GM13976 (cell line): Measurements from ENCODE around the gene GID8.

ENCODE experiments used
- DNase-seq: peaks from one replicate; pipeline ENCODE4 v3.0.0; 2012; ENCODE audit warnings: low spot score
- in situ Hi-C: fragments of 300-500 bp; cut with MboI; formaldehyde crosslinking; loops from one replicate; pipeline ENCODE4 v1.12.0; 2022; ENCODE audit warnings: low sequenced_read_pairs, mixed read lengths, inconsistent platforms; ENCODE audit not compliant: unreplicated experiment
- TF ChIP-seq, protein P1 (sequence below): IDR thresholded peaks from 2 replicates; pipeline ENCODE4 v1.5.1; 2012; ENCODE audit warnings: borderline replicate concordance, mild to moderate bottlenecking; ENCODE audit not compliant: insufficient read depth; ENCODE audit errors: extremely low read depth, missing control alignments, control extremely low read depth

The GID8 gene

DNA sequence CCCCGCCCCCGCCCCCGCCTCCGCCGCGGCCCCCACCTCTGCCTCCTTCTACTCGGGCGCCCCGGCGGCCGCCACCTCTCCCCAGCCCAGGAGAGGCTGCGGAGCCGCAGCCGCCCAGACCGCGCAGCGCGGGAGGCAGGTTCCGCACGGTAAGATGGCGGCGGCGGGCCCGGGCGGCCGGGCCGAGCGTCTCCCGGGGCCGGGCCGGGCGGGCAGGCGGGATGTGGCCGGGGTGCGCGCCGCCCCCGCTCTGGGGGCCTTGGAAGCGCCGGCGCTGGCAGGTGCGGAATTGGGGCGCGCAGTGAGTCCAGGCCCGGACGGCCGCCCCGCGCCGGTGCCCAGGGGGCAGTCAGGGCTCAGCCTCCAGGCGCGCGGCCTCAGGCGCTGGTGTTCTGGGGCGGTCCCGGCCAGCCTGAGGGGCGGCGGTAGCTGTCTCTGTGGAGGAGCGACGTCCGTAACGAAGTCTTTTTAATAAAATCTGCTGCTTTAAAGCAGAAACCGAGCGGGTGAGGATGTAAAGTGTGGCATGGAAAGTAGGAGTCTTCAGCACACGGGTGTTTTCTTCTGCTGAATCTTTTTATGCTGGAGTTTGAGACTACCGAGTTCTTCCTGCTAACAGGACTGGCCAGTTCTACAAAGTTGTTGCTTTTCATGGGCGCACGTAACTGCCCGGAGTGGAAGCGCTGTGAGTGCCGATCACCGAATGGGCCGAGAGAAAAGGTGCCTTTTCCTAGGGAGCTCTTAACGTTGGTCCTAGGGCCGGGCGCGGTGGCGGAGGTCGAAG is at the start of gene GID8:
Gene GID8 (plus strand): TSS at position 43 of the 784 bp plus-strand sequence. CDS start 3,356 bp downstream, outside the sequence.
- DNase-seq = peak; percentile 75
- in situ Hi-C loops = no loop called here
- TF ChIP-seq, protein P1, sequence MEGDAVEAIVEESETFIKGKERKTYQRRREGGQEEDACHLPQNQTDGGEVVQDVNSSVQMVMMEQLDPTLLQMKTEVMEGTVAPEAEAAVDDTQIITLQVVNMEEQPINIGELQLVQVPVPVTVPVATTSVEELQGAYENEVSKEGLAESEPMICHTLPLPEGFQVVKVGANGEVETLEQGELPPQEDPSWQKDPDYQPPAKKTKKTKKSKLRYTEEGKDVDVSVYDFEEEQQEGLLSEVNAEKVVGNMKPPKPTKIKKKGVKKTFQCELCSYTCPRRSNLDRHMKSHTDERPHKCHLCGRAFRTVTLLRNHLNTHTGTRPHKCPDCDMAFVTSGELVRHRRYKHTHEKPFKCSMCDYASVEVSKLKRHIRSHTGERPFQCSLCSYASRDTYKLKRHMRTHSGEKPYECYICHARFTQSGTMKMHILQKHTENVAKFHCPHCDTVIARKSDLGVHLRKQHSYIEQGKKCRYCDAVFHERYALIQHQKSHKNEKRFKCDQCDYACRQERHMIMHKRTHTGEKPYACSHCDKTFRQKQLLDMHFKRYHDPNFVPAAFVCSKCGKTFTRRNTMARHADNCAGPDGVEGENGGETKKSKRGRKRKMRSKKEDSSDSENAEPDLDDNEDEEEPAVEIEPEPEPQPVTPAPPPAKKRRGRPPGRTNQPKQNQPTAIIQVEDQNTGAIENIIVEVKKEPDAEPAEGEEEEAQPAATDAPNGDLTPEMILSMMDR = no peak

DNA sequence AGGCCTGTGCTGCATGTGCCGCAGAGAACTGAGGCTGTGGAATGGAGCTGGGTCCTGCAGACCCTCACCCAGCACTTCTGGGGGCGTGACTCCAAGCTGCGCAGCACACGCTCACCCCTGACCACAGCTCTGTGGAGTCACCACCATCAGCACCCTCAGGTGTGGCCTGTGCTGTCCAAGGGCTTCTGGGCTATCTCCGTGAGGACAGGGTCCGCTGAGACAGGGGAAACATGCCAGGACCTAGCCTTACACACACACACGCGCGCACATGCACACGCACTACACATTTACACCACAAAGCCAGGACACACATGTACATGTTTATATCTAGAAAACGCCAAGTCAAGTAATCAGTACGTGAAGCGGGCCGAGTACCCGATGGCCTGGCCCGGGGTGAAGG is 49.5 kb upstream of the GID8 start:
- TF ChIP-seq, protein P1 = no peak
- no peak for DNase-seq
- in situ Hi-C loops = no loop called here

DNA sequence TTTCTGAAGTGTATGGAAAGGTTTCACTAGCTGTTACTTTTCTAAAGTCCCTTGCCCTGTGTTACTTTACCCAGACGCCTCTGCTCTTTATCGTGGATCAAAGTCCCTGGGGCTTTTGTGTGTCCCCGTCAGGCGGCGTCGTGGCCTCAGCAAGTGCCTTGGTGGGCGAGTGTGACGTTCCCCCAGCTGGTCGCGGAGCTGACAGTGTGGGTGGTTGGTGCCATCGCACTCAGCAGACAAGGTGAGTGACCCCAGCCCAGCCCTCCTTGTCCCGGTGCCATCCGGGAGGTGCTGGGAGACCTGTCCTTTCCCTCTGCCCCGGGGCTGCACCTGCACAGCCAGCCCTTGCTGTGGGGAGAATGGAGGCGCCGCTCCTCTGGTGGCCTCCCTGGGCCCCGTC is 49.0 kb upstream of the GID8 start:
- DNase-seq = no peak
- TF ChIP-seq, protein P1 = no peak
- in situ Hi-C loops = no loop called here

DNA sequence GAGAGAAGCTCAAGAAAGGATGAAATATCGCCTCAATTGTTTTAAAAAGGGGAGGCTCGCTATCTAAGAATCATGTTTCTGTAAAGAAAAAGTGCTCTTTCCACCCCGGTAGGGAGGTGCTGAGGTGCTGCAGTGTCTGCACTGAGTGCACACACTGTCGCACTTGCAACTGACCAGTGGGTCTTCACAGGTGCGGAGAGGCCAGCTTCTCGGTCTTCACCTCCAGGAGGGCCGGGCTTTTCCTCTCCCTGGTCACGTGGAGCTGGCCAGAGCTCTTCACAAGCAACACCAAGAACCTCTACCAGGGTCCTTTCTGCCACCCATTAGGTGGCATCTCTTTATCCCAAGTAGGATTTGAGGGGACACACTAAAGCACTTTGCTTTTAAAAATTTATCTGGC is 48.5 kb upstream of the GID8 start:
- TF ChIP-seq, protein P1 = no peak
- in situ Hi-C loops = no loop called here
- no peak for DNase-seq

DNA sequence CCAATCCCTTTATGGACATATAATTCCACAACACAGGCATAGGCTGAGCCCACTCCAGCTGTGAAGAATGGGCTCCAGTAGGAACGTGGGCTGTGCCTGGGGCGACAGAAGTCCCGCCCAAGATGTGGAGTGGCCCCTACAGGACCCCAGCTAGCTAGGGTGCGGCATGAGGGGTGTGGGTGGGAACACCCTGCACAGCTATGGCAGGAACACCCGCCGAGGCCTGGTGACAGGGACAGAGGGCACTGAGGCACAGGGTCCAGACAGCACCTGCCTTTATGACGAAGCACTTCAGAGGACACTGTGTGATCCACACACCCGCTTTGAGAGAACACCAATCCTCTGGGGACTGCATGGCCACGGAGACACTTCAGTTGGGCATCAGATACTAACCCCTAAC is 48.1 kb upstream of the GID8 start:
- DNase-seq = no peak
- in situ Hi-C loops = no loop called here
- TF ChIP-seq, protein P1 = no peak

DNA sequence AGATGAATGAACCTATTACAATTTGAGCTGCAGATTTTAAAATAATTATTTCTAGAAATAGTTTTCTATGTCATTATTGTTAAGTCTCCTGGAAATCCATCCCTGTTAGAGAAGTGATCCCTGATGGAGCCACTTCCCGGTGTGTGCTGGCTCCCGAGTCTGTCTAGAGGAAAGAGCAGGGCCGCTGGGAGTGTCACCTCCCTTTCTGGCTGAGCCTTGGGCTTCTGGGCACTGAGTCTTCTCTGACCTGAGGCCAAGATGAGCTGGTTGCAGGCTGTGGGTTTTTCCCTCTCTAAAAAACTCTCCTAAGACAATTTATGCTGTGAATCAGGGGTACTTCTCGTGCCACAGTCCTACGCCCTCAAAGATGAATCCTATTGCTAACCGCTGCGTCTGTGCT is 47.5 kb upstream of the GID8 start:
- in situ Hi-C loops = no loop called here
- TF ChIP-seq, protein P1 = no peak
- no peak for DNase-seq
